Small intestine (tissue), 7 donors: ENCODE results near the gene GRIA4. TPM values are rescaled to one million over a fixed set of nuclear protein-coding genes. Genes with fewer than 3 reads are reported as not detected.

Source experiments
- DNase-seq, 2 donors: peaks; one replicate each; pipeline versions ENCODE4 v3.0.0 to v3.0.0-alpha.2; 2013
- FAIRE-seq: peaks from 2 replicates; lab custom pipeline; 2012; peaks lifted over from hg19 to GRCh38; lab: Jason Lieb, UNC
- H3K27ac ChIP-seq, 3 donors: one replicate each; pipeline ENCODE4 v1.5.1; 2013; ENCODE audit warnings: low read length in 2 of 3, mild to moderate bottlenecking in 2 of 3, control low read depth in 1 of 3, inconsistent platforms in 1 of 3, low read depth in 1 of 3, moderate library complexity in 1 of 3
- H3K27me3 ChIP-seq, 3 donors: one replicate each; pipeline ENCODE4 v1.6.1; 2013; ENCODE audit warnings: low read length in 3 of 3, inconsistent platforms in 1 of 3; ENCODE audit not compliant: control insufficient read depth in 3 of 3, insufficient read depth in 3 of 3
- H3K36me3 ChIP-seq, 3 donors: one replicate each; pipeline ENCODE4 v1.6.1; 2013; ENCODE audit warnings: low read length in 3 of 3, inconsistent platforms in 1 of 3, low read depth in 1 of 3, mild to moderate bottlenecking in 1 of 3, moderate library complexity in 1 of 3; ENCODE audit not compliant: control insufficient read depth in 3 of 3, insufficient read depth in 2 of 3
- H3K4me1 ChIP-seq, 3 donors: one replicate each; pipeline ENCODE4 v1.6.1; 2013; ENCODE audit warnings: low read length in 2 of 3, inconsistent platforms in 1 of 3, low read depth in 1 of 3, mild to moderate bottlenecking in 1 of 3, moderate library complexity in 1 of 3; ENCODE audit not compliant: control insufficient read depth in 3 of 3, insufficient read depth in 2 of 3
- H3K4me3 ChIP-seq, 3 donors: one replicate each; pipeline ENCODE4 v1.5.1; 2013; ENCODE audit warnings: low read length in 3 of 3, control low read depth in 1 of 3, inconsistent platforms in 1 of 3, low read depth in 1 of 3, mild to moderate bottlenecking in 1 of 3, moderate library complexity in 1 of 3
- H3K9me3 ChIP-seq, 2 donors: one replicate each; pipeline ENCODE4 v1.6.1; 2013; ENCODE audit warnings: low read depth in 1 of 2, low read length in 1 of 2; ENCODE audit not compliant: control insufficient read depth in 2 of 2, insufficient read depth in 1 of 2
- WGBS, 3 donors: extraction: QIAGEN DNeasy Blood & Tissue Kit; methylation state at CpG; one replicate each; pipeline ENCODE4 v1.1.7; 2013; 5-methylcytosine and 5-hydroxymethylcytosine counted together
- polyA plus RNA-seq, 4 donors: library from polyadenylated mRNA; stranded (reverse) in 3 of 4; unstranded in 1 of 4; fragments of 200-250 nt in 3 of 4; fragments of 120-200 nt in 1 of 4; gene quantifications; one replicate each; pipeline versions ENCODE4 v1.2.1 to v1.2.3, GENCODE V29; 2013
- donor health status: healthy with polysubstance abuse.
- donor health status: control.
- donor health status: control.
- donor health status: Bipolar disorder and iron deficiency.
- donor health status: healthy.

GRIA4 gene
- polyA plus RNA-seq, 4 donors: 0.34 to 22.9 TPM; not detected in 2

GRCh38 chr11:105840391-105840790 lies 230.5 kb downstream of the GRIA4 start:
- H3K36me3 ChIP-seq: no peaks in the 10 kb centered on the region
- WGBS, 3 donors: 77 to 87% (median 83%) methylated on average over 4 of the region's 4 CpGs

GRCh38 chr11:105852403-105852802 lies 242.5 kb downstream of the GRIA4 start:
- H3K36me3 ChIP-seq: no peaks in the 10 kb centered on the region
- H3K9me3 ChIP-seq: no peaks in the 10 kb centered on the region
- no peak for FAIRE-seq
- H3K4me1 ChIP-seq: no peaks in the 10 kb centered on the region
- no peak overlapping the region for H3K27ac ChIP-seq
- H3K27me3 ChIP-seq: no peaks in the 10 kb centered on the region
- H3K4me3 ChIP-seq: no peak overlapping the region
- no peak for DNase-seq
- 69 to 91% (median 82%) methylated on average over 3 of the region's 3 CpGs for WGBS, 3 donors

More at GRCh38 chr11:105840391-105840790, 230.5 kb downstream of the GRIA4 start:
- H3K4me1 ChIP-seq: no peaks in the 10 kb centered on the region
- peaks cover 0 to 4% of the 10 kb centered on the region in 2 donors for H3K9me3 ChIP-seq
- H3K4me3 ChIP-seq: no peak overlapping the region
- no peak overlapping the region for H3K27ac ChIP-seq
- H3K27me3 ChIP-seq: no peaks in the 10 kb centered on the region
- FAIRE-seq: no peak
- no peak for DNase-seq

- Histone ChIP-seq H3K4me3 (no peak overlapping the region), H3K27me3 (no peaks in the 10 kb centered on the region), H3K9me3 (no peaks in the 10 kb centered on the region), H3K4me1 (no peaks in the 10 kb centered on the region), H3K27ac (no peak overlapping the region), H3K36me3 (no peaks in the 10 kb centered on the region)
- FAIRE-seq (no peak), DNase-seq (no peak)
- 84 to 89% (median 87%) methylated on average over 4 of the region's 4 CpGs for WGBS, 3 donors
These were observed 244.4 kb downstream of the GRIA4 start for GRCh38 chr11:105854269-105854668.

- Histone ChIP-seq H3K27ac (no peak overlapping the region), H3K4me1 (no peaks in the 10 kb centered on the region), H3K9me3 (no peaks in the 10 kb centered on the region), H3K4me3 (no peak overlapping the region), H3K27me3 (no peaks in the 10 kb centered on the region), H3K36me3 (no peaks in the 10 kb centered on the region)
- WGBS, 3 donors: 18 to 64% (median 46%) methylated on average over 3 of the region's 3 CpGs
- FAIRE-seq: no peak
- peak; percentile 16 to 18 for DNase-seq
These were observed 247.1 kb downstream of the GRIA4 start for GRCh38 chr11:105856954-105857353.

GRCh38 chr11:105857728-105858127 lies 247.9 kb downstream of the GRIA4 start:
- H3K27me3 ChIP-seq: no peaks in the 10 kb centered on the region
- no peak for FAIRE-seq
- no peak overlapping the region for H3K4me3 ChIP-seq
- no peaks in the 10 kb centered on the region for H3K36me3 ChIP-seq
- DNase-seq: no peak
- H3K9me3 ChIP-seq: no peaks in the 10 kb centered on the region
- H3K27ac ChIP-seq: no peak overlapping the region
- H3K4me1 ChIP-seq: no peaks in the 10 kb centered on the region

GRCh38 chr11:105858841-105859240 lies 249.0 kb downstream of the GRIA4 start:
- Histone ChIP-seq H3K36me3 (no peaks in the 10 kb centered on the region), H3K27ac (no peak overlapping the region), H3K4me3 (no peak overlapping the region), H3K9me3 (no peaks in the 10 kb centered on the region), H3K4me1 (no peaks in the 10 kb centered on the region), H3K27me3 (no peaks in the 10 kb centered on the region)
- no peak for FAIRE-seq
- no peak for DNase-seq

- WGBS, 3 donors: 77 to 84% (median 80%) methylated on average over 3 of the region's 3 CpGs
- H3K36me3 ChIP-seq: no peaks in the 10 kb centered on the region
- H3K4me3 ChIP-seq: no peak overlapping the region
- H3K27me3 ChIP-seq: no peaks in the 10 kb centered on the region
- H3K4me1 ChIP-seq: no peaks in the 10 kb centered on the region
- DNase-seq: no peak
- H3K9me3 ChIP-seq: no peaks in the 10 kb centered on the region
- H3K27ac ChIP-seq: no peak overlapping the region
- no peak for FAIRE-seq
These were observed 250.2 kb downstream of the GRIA4 start for GRCh38 chr11:105860105-105860504.

GRCh38 chr11:105861225-105861624 lies 251.4 kb downstream of the GRIA4 start:
- Histone ChIP-seq H3K4me1 (no peaks in the 10 kb centered on the region), H3K27me3 (no peaks in the 10 kb centered on the region), H3K36me3 (no peaks in the 10 kb centered on the region), H3K9me3 (no peaks in the 10 kb centered on the region), H3K27ac (no peak overlapping the region), H3K4me3 (no peak overlapping the region)
- WGBS, 3 donors: 34 to 68% (median 49%) methylated on average over 2 of the region's 2 CpGs
- DNase-seq (peak in 1 of 2 donors; percentile 24), FAIRE-seq (no peak)

GRCh38 chr11:105862736-105863367 lies 253.0 kb downstream of the GRIA4 start:
- no peaks in the 10 kb centered on the region for H3K4me1 ChIP-seq
- DNase-seq (peak; percentile 49 to 62), FAIRE-seq (no peak)
- H3K36me3 ChIP-seq: no peaks in the 10 kb centered on the region
- H3K27me3 ChIP-seq: no peaks in the 10 kb centered on the region
- no peak overlapping the region for H3K4me3 ChIP-seq
- H3K27ac ChIP-seq: no peak overlapping the region
- WGBS, 3 donors: 21 to 25% (median 24%) methylated on average over 3 of the region's 3 CpGs
- H3K9me3 ChIP-seq: no peaks in the 10 kb centered on the region
